Measurements from ENCODE around the gene TDRKH.

Gene TDRKH

DNA sequence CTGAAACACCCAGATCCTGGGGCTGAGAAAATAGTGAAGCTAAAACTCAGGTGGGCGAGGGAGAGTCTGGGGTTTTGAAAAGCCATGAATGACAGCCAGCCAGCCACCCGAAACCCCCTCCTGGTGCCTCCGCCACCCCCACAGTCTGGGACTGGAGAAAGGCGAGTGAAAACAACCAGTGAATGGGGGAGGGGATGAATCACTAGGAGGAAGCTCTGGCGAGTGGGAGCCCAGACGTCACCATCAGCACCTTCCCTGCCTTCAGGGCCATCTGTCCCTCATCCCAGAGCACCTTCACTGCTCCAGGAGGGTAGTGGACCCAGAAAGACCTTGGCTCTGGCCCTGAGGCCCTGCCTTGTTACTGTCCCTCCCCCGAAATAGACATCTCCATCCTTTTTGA lies 32.1 kb upstream of the TDRKH start:
- Histone ChIP-seq H2BK12ac (ENCODE audit: low read length) (no peak overlapping the region), H3K4me2 (ENCODE audit: insufficient read depth, low read length, poor library complexity, severe bottlenecking) (no peak overlapping the region), H2AFZ (ENCODE audit: low read length) (no peak overlapping the region), H3K23ac (ENCODE audit: low read depth, low read length, poor library complexity) (no peak overlapping the region), H2AK5ac (ENCODE audit: low read depth, low read length) (no peak overlapping the region), H2BK15ac (ENCODE audit: low read length) (no peak overlapping the region), H3K9me3 (replicated peaks in 1 of 2; ENCODE audit: control insufficient read depth in 2 of 2, insufficient read depth in 1 of 2, low read depth in 1 of 2, low read length in 2 of 2) (no peaks in the 10 kb centered on the region), H3K36me3 (replicated peaks in 1 of 2; ENCODE audit: control insufficient read depth in 2 of 2, insufficient read depth in 2 of 2, low read length in 2 of 2) (no peaks in the 10 kb centered on the region), H3K4me1 (ENCODE audit: control insufficient read depth in 2 of 2, insufficient read depth in 1 of 2, low read depth in 1 of 2, low read length in 2 of 2) (peaks cover 0 to 8% of the 10 kb centered on the region in 2 donors), H4K91ac (ENCODE audit: low read depth, low read length, poor library complexity) (no peak overlapping the region), H4K8ac (ENCODE audit: low read depth, low read length) (no peak overlapping the region), H2BK5ac (ENCODE audit: low read length) (no peak overlapping the region), H3K79me1 (ENCODE audit: low read depth, low read length) (no peaks in the 10 kb centered on the region), H2BK120ac (ENCODE audit: low read depth, low read length) (no peak overlapping the region), H3K27ac (replicated peaks; ENCODE audit: low read length) (no peak overlapping the region), H3K4ac (ENCODE audit: low read length) (no peak overlapping the region), H3K14ac (ENCODE audit: low read length) (no peak overlapping the region), H3K18ac (ENCODE audit: low read length) (peak overlapping the region; percentile 2), H3K9ac (ENCODE audit: low read depth, low read length, poor library complexity) (no peak overlapping the region), H3K27me3 (ENCODE audit: control insufficient read depth in 3 of 3, insufficient read depth in 3 of 3, low read depth in 1 of 3, low read length in 3 of 3) (peaks cover 0 to 89% (median 0%) of the 10 kb centered on the region in 3 experiments), H3K4me3 (ENCODE audit: low read length in 2 of 2) (peak overlapping the region in 1 of 2 donors; percentile 44)
- no peak for DNase-seq (ENCODE audit: low spot score)
- no CpG with 5 or more reads among the region's 7 CpGs for WGBS, 2 donors (ENCODE audit: extremely low coverage in 2 of 2, insufficient read length in 2 of 2, insufficient replicate concordance in 1 of 2)

DNA sequence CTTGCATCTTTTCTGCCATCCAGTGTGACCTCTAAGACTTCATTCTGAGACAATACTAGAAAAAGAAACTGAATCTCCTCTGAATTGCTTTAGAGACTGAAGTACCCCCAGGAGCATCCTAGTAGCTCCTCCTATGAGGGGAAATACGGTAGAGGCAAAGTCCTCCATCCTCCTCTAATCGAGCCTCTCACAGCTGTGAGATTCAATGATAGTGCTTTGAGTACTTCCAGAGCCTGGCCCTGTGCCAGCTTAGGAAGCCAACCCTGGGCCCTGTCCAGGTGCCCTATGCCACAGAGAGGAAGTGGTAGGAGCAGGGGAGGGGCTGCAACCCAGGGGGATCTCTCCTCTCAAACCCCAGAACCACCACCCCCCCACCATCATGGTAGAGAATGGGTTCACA lies 30.6 kb upstream of the TDRKH start:
- Histone ChIP-seq H2BK12ac (ENCODE audit: low read length) (no peak overlapping the region), H3K9ac (ENCODE audit: low read depth, low read length, poor library complexity) (no peak overlapping the region), H3K4ac (ENCODE audit: low read length) (no peak overlapping the region), H3K4me2 (ENCODE audit: insufficient read depth, low read length, poor library complexity, severe bottlenecking) (no peak overlapping the region), H3K14ac (ENCODE audit: low read length) (no peak overlapping the region), H2AK5ac (ENCODE audit: low read depth, low read length) (no peak overlapping the region), H2AFZ (ENCODE audit: low read length) (no peak overlapping the region), H3K79me1 (ENCODE audit: low read depth, low read length) (no peaks in the 10 kb centered on the region), H3K23ac (ENCODE audit: low read depth, low read length, poor library complexity) (no peak overlapping the region), H3K9me3 (replicated peaks in 1 of 2; ENCODE audit: control insufficient read depth in 2 of 2, insufficient read depth in 1 of 2, low read depth in 1 of 2, low read length in 2 of 2) (no peaks in the 10 kb centered on the region), H2BK5ac (ENCODE audit: low read length) (no peak overlapping the region), H3K36me3 (replicated peaks in 1 of 2; ENCODE audit: control insufficient read depth in 2 of 2, insufficient read depth in 2 of 2, low read length in 2 of 2) (no peaks in the 10 kb centered on the region), H4K8ac (ENCODE audit: low read depth, low read length) (no peak overlapping the region), H3K27me3 (ENCODE audit: control insufficient read depth in 3 of 3, insufficient read depth in 3 of 3, low read depth in 1 of 3, low read length in 3 of 3) (peaks cover 0 to 97% (median 0%) of the 10 kb centered on the region in 3 experiments), H3K27ac (replicated peaks; ENCODE audit: low read length) (no peak overlapping the region), H4K91ac (ENCODE audit: low read depth, low read length, poor library complexity) (no peak overlapping the region), H3K4me3 (ENCODE audit: low read length in 2 of 2) (no peak overlapping the region), H3K4me1 (ENCODE audit: control insufficient read depth in 2 of 2, insufficient read depth in 1 of 2, low read depth in 1 of 2, low read length in 2 of 2) (peaks cover 0 to 5% of the 10 kb centered on the region in 2 donors), H2BK15ac (ENCODE audit: low read length) (no peak overlapping the region), H3K18ac (ENCODE audit: low read length) (no peak overlapping the region), H2BK120ac (ENCODE audit: low read depth, low read length) (no peak overlapping the region)
- DNase-seq (ENCODE audit: low spot score): no peak
- no CpG with 5 or more reads among the region's 2 CpGs for WGBS, 2 donors (ENCODE audit: extremely low coverage in 2 of 2, insufficient read length in 2 of 2, insufficient replicate concordance in 1 of 2)

- H2BK12ac ChIP-seq (ENCODE audit: low read length): no peak overlapping the region
- peaks cover 0 to 95% (median 0%) of the 10 kb centered on the region in 3 experiments for H3K27me3 ChIP-seq (ENCODE audit: control insufficient read depth in 3 of 3, insufficient read depth in 3 of 3, low read depth in 1 of 3, low read length in 3 of 3)
- H3K14ac ChIP-seq (ENCODE audit: low read length): no peak overlapping the region
- no peak overlapping the region for H2BK5ac ChIP-seq (ENCODE audit: low read length)
- no peak overlapping the region for H3K4me3 ChIP-seq (ENCODE audit: low read length in 2 of 2)
- H3K4me1 ChIP-seq (ENCODE audit: control insufficient read depth in 2 of 2, insufficient read depth in 1 of 2, low read depth in 1 of 2, low read length in 2 of 2): peaks cover 0 to 5% of the 10 kb centered on the region in 2 donors
- no peak overlapping the region for H3K4me2 ChIP-seq (ENCODE audit: insufficient read depth, low read length, poor library complexity, severe bottlenecking)
- H3K4ac ChIP-seq (ENCODE audit: low read length): no peak overlapping the region
- no peak for DNase-seq (ENCODE audit: low spot score)
- no peak overlapping the region for H4K8ac ChIP-seq (ENCODE audit: low read depth, low read length)
- H4K91ac ChIP-seq (ENCODE audit: low read depth, low read length, poor library complexity): no peak overlapping the region
- no peak overlapping the region for H3K23ac ChIP-seq (ENCODE audit: low read depth, low read length, poor library complexity)
- no peak overlapping the region for H3K9ac ChIP-seq (ENCODE audit: low read depth, low read length, poor library complexity)
- no peaks in the 10 kb centered on the region for H3K36me3 ChIP-seq (replicated peaks in 1 of 2; ENCODE audit: control insufficient read depth in 2 of 2, insufficient read depth in 2 of 2, low read length in 2 of 2)
- H2AFZ ChIP-seq (ENCODE audit: low read length): no peak overlapping the region
- H3K18ac ChIP-seq (ENCODE audit: low read length): no peak overlapping the region
- peak overlapping the region; percentile 50 for H2AK5ac ChIP-seq (ENCODE audit: low read depth, low read length)
- WGBS, 2 donors (ENCODE audit: extremely low coverage in 2 of 2, insufficient read length in 2 of 2, insufficient replicate concordance in 1 of 2): no CpG with 5 or more reads among the region's 7 CpGs
- no peaks in the 10 kb centered on the region for H3K79me1 ChIP-seq (ENCODE audit: low read depth, low read length)
- H3K9me3 ChIP-seq (replicated peaks in 1 of 2; ENCODE audit: control insufficient read depth in 2 of 2, insufficient read depth in 1 of 2, low read depth in 1 of 2, low read length in 2 of 2): no peaks in the 10 kb centered on the region
- H3K27ac ChIP-seq (replicated peaks; ENCODE audit: low read length): no peak overlapping the region
- H2BK120ac ChIP-seq (ENCODE audit: low read depth, low read length): peak overlapping the region; percentile 5
- H2BK15ac ChIP-seq (ENCODE audit: low read length): no peak overlapping the region
Measured at GRCh38 chr1:151819976-151820623, 29.8 kb upstream of the TDRKH start.

- Histone ChIP-seq H2AK5ac (ENCODE audit: low read depth, low read length) (no peak overlapping the region), H3K9me3 (replicated peaks in 1 of 2; ENCODE audit: control insufficient read depth in 2 of 2, insufficient read depth in 1 of 2, low read depth in 1 of 2, low read length in 2 of 2) (no peaks in the 10 kb centered on the region), H3K27ac (replicated peaks; ENCODE audit: low read length) (no peak overlapping the region), H2BK120ac (ENCODE audit: low read depth, low read length) (no peak overlapping the region), H4K91ac (ENCODE audit: low read depth, low read length, poor library complexity) (peak overlapping the region; percentile 74), H3K27me3 (ENCODE audit: control insufficient read depth in 3 of 3, insufficient read depth in 3 of 3, low read depth in 1 of 3, low read length in 3 of 3) (peaks cover 0 to 94% (median 0%) of the 10 kb centered on the region in 3 experiments), H3K79me1 (ENCODE audit: low read depth, low read length) (no peaks in the 10 kb centered on the region), H3K36me3 (replicated peaks in 1 of 2; ENCODE audit: control insufficient read depth in 2 of 2, insufficient read depth in 2 of 2, low read length in 2 of 2) (no peaks in the 10 kb centered on the region), H3K18ac (ENCODE audit: low read length) (no peak overlapping the region), H4K8ac (ENCODE audit: low read depth, low read length) (no peak overlapping the region), H3K9ac (ENCODE audit: low read depth, low read length, poor library complexity) (no peak overlapping the region), H2BK5ac (ENCODE audit: low read length) (no peak overlapping the region), H2BK15ac (ENCODE audit: low read length) (no peak overlapping the region), H2AFZ (ENCODE audit: low read length) (no peak overlapping the region), H2BK12ac (ENCODE audit: low read length) (no peak overlapping the region), H3K14ac (ENCODE audit: low read length) (no peak overlapping the region), H3K4me3 (ENCODE audit: low read length in 2 of 2) (no peak overlapping the region), H3K23ac (ENCODE audit: low read depth, low read length, poor library complexity) (peak overlapping the region; percentile 8), H3K4me2 (ENCODE audit: insufficient read depth, low read length, poor library complexity, severe bottlenecking) (no peak overlapping the region), H3K4ac (ENCODE audit: low read length) (no peak overlapping the region), H3K4me1 (ENCODE audit: control insufficient read depth in 2 of 2, insufficient read depth in 1 of 2, low read depth in 1 of 2, low read length in 2 of 2) (peaks cover 0 to 5% of the 10 kb centered on the region in 2 donors)
- no CpG with 5 or more reads among the region's 12 CpGs for WGBS, 2 donors (ENCODE audit: extremely low coverage in 2 of 2, insufficient read length in 2 of 2, insufficient replicate concordance in 1 of 2)
- no peak for DNase-seq (ENCODE audit: low spot score)
Measured at GRCh38 chr1:151819227-151819835, 29.0 kb upstream of the TDRKH start.
